Testis (tissue), 2 donors: ENCODE data around the gene UBE2V1.

Experiments
- POLR2A ChIP-seq: fragments of 450-650 bp; IDR thresholded peaks from one replicate; pipeline ENCODE4 v1.6.1; 2017; ENCODE audit warnings: antibody characterized with exemption, mild to moderate bottlenecking, moderate library complexity
- TF ChIP-seq, protein P1 (sequence below), 3 experiments: fragments of 450-650 bp in 2 of 3; fragments of 200-600 bp in 1 of 3; sonication (generic) in 1 of 3; IDR thresholded peaks; one replicate each; pipeline ENCODE4 v1.5.1; 2016 to 2019; ENCODE audit warnings: antibody characterized with exemption in 3 of 3, mild to moderate bottlenecking in 2 of 3, moderate library complexity in 1 of 3

DNA sequence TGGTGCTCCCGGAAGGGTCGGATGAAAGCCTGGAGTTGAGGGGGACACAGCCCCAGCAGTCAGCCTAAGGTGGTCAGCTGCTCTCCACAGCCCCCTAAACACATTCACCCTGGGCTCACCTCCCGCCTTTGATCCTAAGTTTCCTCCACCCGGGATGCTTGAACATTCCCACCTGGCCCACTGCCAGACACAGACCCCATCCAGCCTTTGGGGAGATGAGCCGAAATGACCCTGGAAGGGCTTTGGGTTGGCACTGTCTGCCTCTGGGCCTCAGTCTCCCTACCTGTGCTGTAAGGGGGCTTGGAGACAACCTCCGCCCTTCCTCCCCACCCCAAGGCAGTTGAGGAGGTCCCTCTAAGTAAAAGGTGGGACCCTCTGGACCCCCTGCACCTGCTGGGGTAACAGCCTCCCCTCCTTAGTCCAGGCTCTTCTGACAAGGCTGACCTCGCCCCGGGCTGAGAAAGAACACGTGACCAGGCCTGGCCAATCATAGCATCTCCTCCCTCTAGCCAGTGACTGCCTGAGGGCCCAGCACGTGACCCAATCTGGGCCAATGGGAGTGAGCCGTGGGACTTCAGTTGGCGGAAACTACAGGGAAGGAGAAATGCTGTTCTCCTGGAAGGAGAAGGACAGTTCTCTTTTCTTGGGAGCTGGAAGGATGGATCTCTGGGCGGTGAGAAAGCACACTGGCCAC, 16.9 kb upstream of the UBE2V1 start:
- TF ChIP-seq, protein P1, sequence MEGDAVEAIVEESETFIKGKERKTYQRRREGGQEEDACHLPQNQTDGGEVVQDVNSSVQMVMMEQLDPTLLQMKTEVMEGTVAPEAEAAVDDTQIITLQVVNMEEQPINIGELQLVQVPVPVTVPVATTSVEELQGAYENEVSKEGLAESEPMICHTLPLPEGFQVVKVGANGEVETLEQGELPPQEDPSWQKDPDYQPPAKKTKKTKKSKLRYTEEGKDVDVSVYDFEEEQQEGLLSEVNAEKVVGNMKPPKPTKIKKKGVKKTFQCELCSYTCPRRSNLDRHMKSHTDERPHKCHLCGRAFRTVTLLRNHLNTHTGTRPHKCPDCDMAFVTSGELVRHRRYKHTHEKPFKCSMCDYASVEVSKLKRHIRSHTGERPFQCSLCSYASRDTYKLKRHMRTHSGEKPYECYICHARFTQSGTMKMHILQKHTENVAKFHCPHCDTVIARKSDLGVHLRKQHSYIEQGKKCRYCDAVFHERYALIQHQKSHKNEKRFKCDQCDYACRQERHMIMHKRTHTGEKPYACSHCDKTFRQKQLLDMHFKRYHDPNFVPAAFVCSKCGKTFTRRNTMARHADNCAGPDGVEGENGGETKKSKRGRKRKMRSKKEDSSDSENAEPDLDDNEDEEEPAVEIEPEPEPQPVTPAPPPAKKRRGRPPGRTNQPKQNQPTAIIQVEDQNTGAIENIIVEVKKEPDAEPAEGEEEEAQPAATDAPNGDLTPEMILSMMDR (IDR thresholded peaks at IDR 0.05), result no peak
- TF ChIP-seq POLR2A, result no peak
